ENCODE data around the gene GBP1. TPM values are rescaled to one million over a fixed set of nuclear protein-coding genes. Genes with fewer than 3 reads are reported as not detected.

GBP1 gene
- total and polyA plus RNA-seq, 2 of the 8 experiments (the other 6 are each of a cell fraction or from before 2014, with no cell fraction given): not detected

- TF ChIP-seq SIRT6 (IDR thresholded peaks at IDR 0.05; ENCODE audit: low read length) (no peak), CEBPB (IDR thresholded peaks at IDR 0.05; ENCODE audit: low read depth, low read length) (no peak), SIN3A (conservative IDR thresholded peaks at IDR 0.05 in 1 of 2, IDR thresholded peaks at IDR 0.05 in 1 of 2; ENCODE audit: low read depth in 1 of 2, low read length in 2 of 2) (no peak), BACH1 (IDR thresholded peaks at IDR 0.05; ENCODE audit: low read length) (no peak), TBP (IDR thresholded peaks at IDR 0.05; ENCODE audit: low read depth, low read length) (no peak), ASH2L (IDR thresholded peaks at IDR 0.05; ENCODE audit: low read length) (no peak), RXRA (IDR thresholded peaks at IDR 0.05; ENCODE audit: insufficient read depth, low read depth, low read length) (no peak), CHD2 (IDR thresholded peaks at IDR 0.05; ENCODE audit: low read length) (no peak)
Observed at GRCh38 chr1:89041119-89041641, 23.8 kb downstream of the GBP1 start (continued).
